HG03280 (cell line): ENCODE data around the gene RHOJ.

ENCODE experiments used
- ATAC-seq: cut with Tn5 transposase; IDR thresholded peaks from one replicate; pipeline ENCODE4 v1.9.1; 2021; ENCODE audit warnings: mild to moderate bottlenecking, moderate library complexity; ENCODE audit not compliant: unreplicated experiment

Gene RHOJ

GRCh38 chr14:63205044-63205575, 867 bp downstream of the RHOJ start:
- no peak for ATAC-seq

GRCh38 chr14:63205866-63206265, 1.6 kb downstream of the RHOJ start:
- no peak for ATAC-seq

DNA sequence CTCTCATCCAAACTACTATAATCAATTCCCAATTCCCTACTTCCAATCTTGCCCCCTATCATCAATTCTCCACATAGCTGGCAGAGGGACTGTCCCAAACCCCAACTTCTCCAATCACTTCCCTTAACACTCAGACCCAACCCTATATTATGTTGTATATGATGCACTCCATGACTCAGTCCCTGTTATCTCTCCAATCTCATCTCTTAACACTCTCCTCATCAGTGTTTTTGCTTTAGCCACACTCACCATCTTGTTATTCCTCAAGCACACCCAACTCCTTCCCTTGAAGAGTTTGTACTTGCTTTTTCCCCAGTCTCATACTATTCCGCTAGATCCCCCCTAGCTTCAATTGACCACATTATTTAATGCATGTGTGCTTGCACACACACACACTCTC, 4.9 kb downstream of the RHOJ start:
- no peak for ATAC-seq

- ATAC-seq, result no peak
These were observed 6.6 kb downstream of the RHOJ start for GRCh38 chr14:63210812-63211211.

- no peak for ATAC-seq
These were observed 8.0 kb downstream of the RHOJ start for GRCh38 chr14:63212209-63212608.

GRCh38 chr14:63212776-63213500, 8.7 kb downstream of the RHOJ start:
- no peak for ATAC-seq

GRCh38 chr14:63214417-63215196, 10.4 kb downstream of the RHOJ start:
- no peak for ATAC-seq

- no peak for ATAC-seq
These were observed 16.3 kb downstream of the RHOJ start for GRCh38 chr14:63220526-63220925.

- ATAC-seq, result no peak
These were observed 19.4 kb downstream of the RHOJ start for GRCh38 chr14:63223596-63223995.

GRCh38 chr14:63224196-63224595, 20.0 kb downstream of the RHOJ start:
- ATAC-seq, result no peak

GRCh38 chr14:63228217-63228616, 24.0 kb downstream of the RHOJ start:
- ATAC-seq, result no peak

DNA sequence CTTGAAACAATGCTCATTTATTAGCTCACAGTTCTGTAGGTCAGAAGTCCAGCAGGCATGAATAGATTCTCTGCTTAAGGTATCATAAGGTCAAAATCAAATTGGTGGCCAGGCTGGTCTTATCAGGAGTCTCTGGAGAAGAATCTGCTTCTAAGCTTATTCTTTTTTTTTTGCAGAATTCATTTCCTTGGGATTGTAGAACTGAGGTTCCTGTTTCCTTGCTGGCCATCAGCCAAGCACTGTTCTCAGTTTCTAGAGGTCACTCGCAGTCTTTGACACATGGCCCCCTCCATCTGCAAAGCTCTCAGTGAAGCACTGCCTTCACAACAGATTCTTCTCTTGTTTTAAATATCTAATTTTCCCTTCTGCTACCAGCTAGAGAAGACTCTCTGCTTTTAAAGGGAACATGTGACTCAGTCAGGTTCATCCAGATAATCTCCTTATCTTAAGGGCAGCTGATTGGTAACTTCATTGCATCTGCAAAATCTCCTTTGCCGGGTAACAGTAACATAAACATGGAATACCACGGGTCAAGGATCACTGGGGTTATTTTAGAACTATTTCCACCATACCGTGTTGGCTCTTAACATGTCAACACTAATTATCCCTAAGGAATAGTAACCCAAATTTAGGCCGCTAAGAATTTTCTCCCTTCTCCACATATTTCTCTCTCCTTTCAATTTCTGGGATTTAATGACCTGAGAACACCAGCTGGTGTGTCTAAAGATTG, 25.3 kb downstream of the RHOJ start:
- ATAC-seq, result no peak

GRCh38 chr14:63231766-63232165, 27.5 kb downstream of the RHOJ start:
- no peak for ATAC-seq

DNA sequence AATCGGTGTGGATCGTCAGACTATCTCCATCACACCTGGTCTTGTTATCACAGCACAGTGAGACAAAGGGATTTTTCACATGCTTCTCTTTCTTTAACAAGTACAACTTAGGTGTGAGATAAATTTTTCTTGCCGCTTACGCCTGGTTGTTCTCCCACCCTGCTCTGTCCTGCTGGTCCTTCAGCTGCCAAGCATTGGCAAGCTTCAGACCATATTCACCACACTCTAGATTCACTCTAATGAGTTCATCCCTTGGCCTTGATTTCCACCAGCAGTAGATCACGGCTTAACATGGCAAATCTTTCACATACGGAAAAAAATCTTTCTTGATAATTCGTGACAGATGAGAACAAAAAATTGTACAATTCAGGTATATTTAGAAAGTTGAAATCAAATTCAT, 33.5 kb downstream of the RHOJ start:
- no peak for ATAC-seq

DNA sequence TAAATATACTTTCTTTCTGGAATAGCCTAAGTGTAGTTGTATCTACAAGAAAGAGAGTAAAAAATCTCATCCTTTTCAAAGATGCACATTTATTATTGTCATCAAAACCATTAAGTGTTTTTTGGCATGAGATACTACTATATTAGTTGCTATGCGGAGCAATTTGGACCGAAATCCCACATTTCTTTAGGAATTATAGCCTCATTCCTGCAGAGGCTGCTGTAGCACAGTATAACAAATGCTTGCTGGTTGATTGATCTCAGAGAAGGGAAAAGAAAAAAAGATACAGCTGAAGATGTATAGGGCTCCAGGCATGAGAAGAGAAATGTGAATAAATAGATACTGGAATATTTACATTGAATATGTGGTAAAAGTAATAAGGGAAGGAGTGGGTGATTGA, 36.0 kb downstream of the RHOJ start:
- no peak for ATAC-seq

GRCh38 chr14:63241096-63241495, 36.9 kb downstream of the RHOJ start:
- ATAC-seq, result no peak

GRCh38 chr14:63243646-63244045, 39.4 kb downstream of the RHOJ start:
- no peak for ATAC-seq

DNA sequence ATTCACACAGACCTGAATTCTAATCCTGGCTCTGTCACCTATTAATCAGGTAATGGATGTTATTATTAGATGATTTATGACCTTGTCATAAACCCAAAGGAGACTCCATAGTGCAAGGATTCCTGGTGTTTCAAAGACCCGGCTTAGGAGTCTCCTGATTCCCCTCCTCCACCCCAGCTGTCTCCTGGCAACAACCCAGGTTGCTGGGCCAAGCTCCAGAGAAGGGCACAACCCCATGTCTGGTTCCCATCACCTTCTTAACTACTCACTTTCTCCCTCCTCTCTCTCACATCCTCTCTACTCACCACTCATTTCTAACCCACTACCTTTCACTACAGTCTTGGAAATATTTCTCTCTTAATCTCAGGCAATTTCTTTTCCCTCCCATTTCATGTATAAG, 41.6 kb downstream of the RHOJ start:
- no peak for ATAC-seq

GRCh38 chr14:63248211-63248610, 44.0 kb downstream of the RHOJ start:
- ATAC-seq, result no peak

DNA sequence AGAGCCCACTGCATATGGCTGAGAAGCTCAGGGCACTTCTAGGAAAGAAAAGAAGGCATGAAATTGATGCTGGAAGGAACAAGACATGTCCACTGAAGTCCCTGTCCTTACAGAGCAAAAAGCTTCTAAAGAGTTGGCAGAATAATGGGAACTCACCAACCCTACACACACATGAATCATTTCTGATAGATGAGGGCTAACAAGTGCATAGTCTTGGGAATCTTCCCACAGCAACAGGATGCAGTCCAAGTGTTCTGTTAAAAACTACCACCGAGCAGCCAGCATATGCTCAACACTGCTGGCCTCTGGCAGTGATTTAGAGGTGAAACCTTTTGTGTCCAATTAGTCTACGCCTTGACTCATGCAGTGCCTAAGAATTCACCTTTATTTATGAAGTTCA, 44.8 kb downstream of the RHOJ start:
- ATAC-seq, result no peak

- no peak for ATAC-seq
These were observed 53.1 kb downstream of the RHOJ start for GRCh38 chr14:63257299-63257698.

GRCh38 chr14:63262446-63262845, 58.2 kb downstream of the RHOJ start:
- ATAC-seq, result no peak
